Mesenchymal stem cell (in vitro differentiated cells and primary cell): ENCODE measurements around the gene WWOX.

ENCODE experiments used
- DNase-seq: peaks from one replicate; pipeline ENCODE4 v3.0.0-alpha.2; 2013
- H2AFZ ChIP-seq: one replicate; pipeline ENCODE4 v1.6.1; 2013; ENCODE audit warnings: low read depth, mild to moderate bottlenecking, control low read depth, inconsistent platforms, low read length, moderate library complexity
- H2AK5ac ChIP-seq: 2 replicates; pipeline ENCODE4 v1.6.1; 2013; ENCODE audit warnings: low read length, moderate library complexity, mild to moderate bottlenecking, inconsistent platforms; ENCODE audit not compliant: severe bottlenecking
- H2BK120ac ChIP-seq: one replicate; pipeline ENCODE4 v1.6.1; 2013; ENCODE audit warnings: low read depth, mild to moderate bottlenecking, inconsistent platforms, low read length, moderate library complexity
- H2BK12ac ChIP-seq, 2 experiments: one replicate each; pipeline ENCODE4 v1.6.1; 2013; ENCODE audit warnings: inconsistent platforms in 2 of 2, low read length in 2 of 2, mild to moderate bottlenecking in 2 of 2, moderate library complexity in 2 of 2, control low read depth in 1 of 2
- H2BK15ac ChIP-seq: one replicate; pipeline ENCODE4 v1.6.1; 2013; ENCODE audit warnings: mild to moderate bottlenecking, low read depth, inconsistent platforms; ENCODE audit not compliant: poor library complexity, severe bottlenecking
- H2BK5ac ChIP-seq: 2 replicates; pipeline ENCODE4 v1.6.1; 2013; ENCODE audit warnings: low read depth, mild to moderate bottlenecking, low read length, control low read depth, inconsistent platforms; ENCODE audit not compliant: poor library complexity, severe bottlenecking
- H3K14ac ChIP-seq, 2 experiments: one replicate each; pipeline ENCODE4 v1.6.1; 2013; ENCODE audit warnings: inconsistent platforms in 2 of 2, low read length in 2 of 2, control low read depth in 1 of 2, mild to moderate bottlenecking in 1 of 2, moderate library complexity in 1 of 2
- H3K18ac ChIP-seq, 2 experiments: one replicate each; pipeline ENCODE4 v1.6.1; 2013; ENCODE audit warnings: inconsistent platforms in 2 of 2, low read length in 2 of 2, control low read depth in 1 of 2, low read depth in 1 of 2, mild to moderate bottlenecking in 1 of 2
- H3K23ac ChIP-seq, 2 experiments: one replicate each; pipeline ENCODE4 v1.6.1; 2013; ENCODE audit warnings: inconsistent platforms in 2 of 2, low read length in 2 of 2, mild to moderate bottlenecking in 2 of 2, moderate library complexity in 2 of 2, control low read depth in 1 of 2
- H3K27ac ChIP-seq: 2 replicates; pipeline ENCODE4 v1.5.1; 2013; ENCODE audit warnings: mild to moderate bottlenecking, moderate library complexity, low read length, control low read depth, inconsistent platforms; ENCODE audit not compliant: poor library complexity, severe bottlenecking
- H3K27me3 ChIP-seq, 2 experiments: 2 replicates each; pipeline versions ENCODE4 v1.6.1 to v1.7.0; 2013; ENCODE audit warnings: low read length in 2 of 2, mild to moderate bottlenecking in 2 of 2, moderate library complexity in 2 of 2, control low read depth in 1 of 2, inconsistent platforms in 1 of 2; ENCODE audit not compliant: control insufficient read depth in 1 of 2, insufficient read depth in 1 of 2
- H3K36me3 ChIP-seq, 2 experiments: 2 replicates each; pipeline versions ENCODE4 v1.6.1 to v1.7.0; 2013; ENCODE audit warnings: low read length in 2 of 2, control low read depth in 1 of 2, inconsistent platforms in 1 of 2, low read depth in 1 of 2, mild to moderate bottlenecking in 1 of 2; ENCODE audit not compliant: insufficient read depth in 2 of 2, control insufficient read depth in 1 of 2
- H3K4ac ChIP-seq, 2 experiments: one replicate each; pipeline ENCODE4 v1.6.1; 2013; ENCODE audit warnings: inconsistent platforms in 2 of 2, low read length in 2 of 2, mild to moderate bottlenecking in 2 of 2, moderate library complexity in 2 of 2, control low read depth in 1 of 2, low read depth in 1 of 2
- H3K4me1 ChIP-seq: 2 replicates; pipeline ENCODE4 v1.6.1; 2013; ENCODE audit warnings: low read depth, low read length, control low read depth; ENCODE audit not compliant: control insufficient read depth, insufficient read depth
- H3K4me2 ChIP-seq: 2 replicates; pipeline ENCODE4 v1.6.1; 2013; ENCODE audit warnings: low read length, mild to moderate bottlenecking, inconsistent platforms; ENCODE audit not compliant: poor library complexity, severe bottlenecking
- H3K4me3 ChIP-seq, 2 experiments: 2 replicates each; pipeline versions ENCODE4 v1.5.1 to v1.7.0; 2013; ENCODE audit warnings: low read length in 2 of 2, mild to moderate bottlenecking in 2 of 2, control low read depth in 1 of 2, low read depth in 1 of 2; ENCODE audit not compliant: insufficient read depth in 1 of 2
- H3K79me1 ChIP-seq: replicated peaks from 2 replicates; pipeline ENCODE4 v1.6.1; 2013; ENCODE audit warnings: mild to moderate bottlenecking, control low read depth, low read length, inconsistent platforms; ENCODE audit not compliant: poor library complexity, severe bottlenecking
- H3K9ac ChIP-seq: 2 replicates; pipeline ENCODE4 v1.7.0; 2013; ENCODE audit warnings: mild to moderate bottlenecking, low read length, moderate library complexity
- H3K9me3 ChIP-seq: 2 replicates; pipeline ENCODE4 v1.7.0; 2013; ENCODE audit warnings: mild to moderate bottlenecking, low read length; ENCODE audit not compliant: control insufficient read depth
- H4K8ac ChIP-seq: one replicate; pipeline ENCODE4 v1.6.1; 2013; ENCODE audit warnings: inconsistent platforms, mild to moderate bottlenecking, low read length, moderate library complexity
- H4K91ac ChIP-seq: one replicate; pipeline ENCODE4 v1.6.1; 2013; ENCODE audit warnings: mild to moderate bottlenecking, low read length, inconsistent platforms
- WGBS: methylation state at CpG from one replicate; pipeline ENCODE4 v1.1.7; 2013; ENCODE audit warnings: mixed read lengths; 5-methylcytosine and 5-hydroxymethylcytosine counted together

Gene WWOX

DNA sequence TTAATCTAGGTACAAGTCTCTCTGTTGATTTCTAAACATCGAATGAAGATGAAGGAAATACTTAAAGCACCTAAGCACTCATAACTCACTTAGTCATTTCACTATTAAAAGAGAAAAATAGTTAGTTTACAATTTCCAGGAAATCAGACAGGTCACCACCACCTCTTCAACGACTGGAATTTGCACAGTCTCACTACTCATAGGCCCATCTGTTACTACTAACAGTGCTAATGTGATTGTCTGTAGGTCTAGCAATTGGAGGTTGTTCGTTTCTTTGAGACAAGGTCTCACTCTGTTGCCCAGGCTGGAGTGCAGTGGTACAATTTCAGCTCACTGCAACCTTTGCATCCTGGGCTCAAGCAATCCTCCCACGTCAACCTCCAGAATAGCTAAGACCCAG lies 1056.5 kb downstream of the WWOX start:
- H3K23ac ChIP-seq, result no peak overlapping the region
- H3K18ac ChIP-seq, result no peak overlapping the region
- no peak overlapping the region for H3K9ac ChIP-seq
- no peak overlapping the region for H2BK12ac ChIP-seq
- H4K8ac ChIP-seq, result no peak overlapping the region
- no peak overlapping the region for H3K4me2 ChIP-seq
- H3K4ac ChIP-seq, result no peak overlapping the region
- no peaks in the 10 kb centered on the region for H3K9me3 ChIP-seq
- H2AFZ ChIP-seq, result no peak overlapping the region
- no peak overlapping the region for H3K4me3 ChIP-seq
- no peak overlapping the region for H3K27ac ChIP-seq
- H3K79me1 ChIP-seq, result no peaks in the 10 kb centered on the region
- H2BK15ac ChIP-seq, result no peak overlapping the region
- H2BK5ac ChIP-seq, result no peak overlapping the region
- no peaks in the 10 kb centered on the region for H3K36me3 ChIP-seq
- H3K4me1 ChIP-seq, result no peaks in the 10 kb centered on the region
- H4K91ac ChIP-seq, result no peak overlapping the region
- H2AK5ac ChIP-seq, result no peak overlapping the region
- peaks cover 0 to 4% of the 10 kb centered on the region in 2 experiments for H3K27me3 ChIP-seq
- no peak for DNase-seq
- no peak overlapping the region for H2BK120ac ChIP-seq
- 87% methylated on average over 4 of the region's 4 CpGs for WGBS
- H3K14ac ChIP-seq, result no peak overlapping the region

DNA sequence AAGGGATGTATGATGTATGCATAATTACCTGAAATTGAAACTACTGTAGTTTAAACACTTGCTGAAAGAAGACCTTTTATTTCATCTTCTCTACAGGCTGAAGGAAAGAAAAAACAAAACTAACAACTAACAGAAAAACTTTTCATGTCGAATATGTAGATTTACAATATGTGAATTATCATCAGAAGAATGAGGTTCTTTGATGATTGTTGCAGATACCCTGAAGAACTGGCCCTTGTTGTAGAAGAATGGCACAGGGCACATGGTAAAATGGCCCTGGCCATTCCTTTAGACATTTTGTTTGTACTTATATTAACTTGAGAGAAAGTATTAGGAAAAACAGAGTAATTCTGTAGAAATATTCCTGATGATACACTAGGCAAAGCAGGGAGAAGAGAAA lies 1057.3 kb downstream of the WWOX start:
- H3K4me2 ChIP-seq, result no peak overlapping the region
- H2BK120ac ChIP-seq, result no peak overlapping the region
- no peaks in the 10 kb centered on the region for H3K36me3 ChIP-seq
- no peak overlapping the region for H3K27ac ChIP-seq
- no peak overlapping the region for H3K4ac ChIP-seq
- no peak overlapping the region for H3K4me3 ChIP-seq
- H2BK5ac ChIP-seq, result no peak overlapping the region
- H4K8ac ChIP-seq, result no peak overlapping the region
- H3K23ac ChIP-seq, result no peak overlapping the region
- H2BK12ac ChIP-seq, result no peak overlapping the region
- H2BK15ac ChIP-seq, result no peak overlapping the region
- peaks cover 0 to 4% of the 10 kb centered on the region in 2 experiments for H3K27me3 ChIP-seq
- WGBS, result 63% methylated on average over 1 of the region's 1 CpG
- no peak overlapping the region for H2AK5ac ChIP-seq
- H3K9ac ChIP-seq, result no peak overlapping the region
- no peaks in the 10 kb centered on the region for H3K9me3 ChIP-seq
- DNase-seq, result no peak
- no peak overlapping the region for H2AFZ ChIP-seq
- no peak overlapping the region for H3K18ac ChIP-seq
- H3K4me1 ChIP-seq, result no peaks in the 10 kb centered on the region
- H3K14ac ChIP-seq, result no peak overlapping the region
- H4K91ac ChIP-seq, result no peak overlapping the region
- no peaks in the 10 kb centered on the region for H3K79me1 ChIP-seq

DNA sequence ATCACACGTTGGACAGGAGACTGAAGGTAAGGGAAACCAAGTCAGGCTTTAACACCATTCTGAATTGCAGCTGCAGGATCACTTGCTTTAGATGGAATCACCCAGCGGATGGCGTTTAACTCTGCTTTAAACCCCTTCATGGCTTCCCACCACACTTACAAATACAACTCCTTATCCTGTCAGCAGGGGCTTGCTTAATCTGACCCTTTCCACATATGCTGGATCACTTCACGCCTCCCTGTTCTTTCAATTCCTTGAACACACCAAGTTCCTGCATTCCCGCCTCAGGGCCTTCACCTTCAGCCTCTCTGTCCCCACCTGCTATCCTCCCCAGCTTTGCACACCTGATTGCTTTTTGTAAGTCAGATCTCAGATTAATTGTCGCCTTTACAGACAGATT lies 1058.9 kb downstream of the WWOX start:
- DNase-seq, result no peak
- no peak overlapping the region for H3K4me3 ChIP-seq
- H3K79me1 ChIP-seq, result no peaks in the 10 kb centered on the region
- H2AFZ ChIP-seq, result no peak overlapping the region
- 74% methylated on average over 6 of the region's 6 CpGs for WGBS
- no peak overlapping the region for H2BK5ac ChIP-seq
- H2BK12ac ChIP-seq, result no peak overlapping the region
- no peak overlapping the region for H3K18ac ChIP-seq
- H3K4me2 ChIP-seq, result no peak overlapping the region
- no peak overlapping the region for H3K23ac ChIP-seq
- no peak overlapping the region for H3K4ac ChIP-seq
- no peaks in the 10 kb centered on the region for H3K4me1 ChIP-seq
- H3K36me3 ChIP-seq, result no peaks in the 10 kb centered on the region
- peaks cover 0 to 4% of the 10 kb centered on the region in 2 experiments for H3K27me3 ChIP-seq
- H3K27ac ChIP-seq, result no peak overlapping the region
- H4K91ac ChIP-seq, result no peak overlapping the region
- H3K14ac ChIP-seq, result no peak overlapping the region
- H4K8ac ChIP-seq, result no peak overlapping the region
- H3K9ac ChIP-seq, result no peak overlapping the region
- no peaks in the 10 kb centered on the region for H3K9me3 ChIP-seq
- no peak overlapping the region for H2BK15ac ChIP-seq
- no peak overlapping the region for H2AK5ac ChIP-seq
- no peak overlapping the region for H2BK120ac ChIP-seq

DNA sequence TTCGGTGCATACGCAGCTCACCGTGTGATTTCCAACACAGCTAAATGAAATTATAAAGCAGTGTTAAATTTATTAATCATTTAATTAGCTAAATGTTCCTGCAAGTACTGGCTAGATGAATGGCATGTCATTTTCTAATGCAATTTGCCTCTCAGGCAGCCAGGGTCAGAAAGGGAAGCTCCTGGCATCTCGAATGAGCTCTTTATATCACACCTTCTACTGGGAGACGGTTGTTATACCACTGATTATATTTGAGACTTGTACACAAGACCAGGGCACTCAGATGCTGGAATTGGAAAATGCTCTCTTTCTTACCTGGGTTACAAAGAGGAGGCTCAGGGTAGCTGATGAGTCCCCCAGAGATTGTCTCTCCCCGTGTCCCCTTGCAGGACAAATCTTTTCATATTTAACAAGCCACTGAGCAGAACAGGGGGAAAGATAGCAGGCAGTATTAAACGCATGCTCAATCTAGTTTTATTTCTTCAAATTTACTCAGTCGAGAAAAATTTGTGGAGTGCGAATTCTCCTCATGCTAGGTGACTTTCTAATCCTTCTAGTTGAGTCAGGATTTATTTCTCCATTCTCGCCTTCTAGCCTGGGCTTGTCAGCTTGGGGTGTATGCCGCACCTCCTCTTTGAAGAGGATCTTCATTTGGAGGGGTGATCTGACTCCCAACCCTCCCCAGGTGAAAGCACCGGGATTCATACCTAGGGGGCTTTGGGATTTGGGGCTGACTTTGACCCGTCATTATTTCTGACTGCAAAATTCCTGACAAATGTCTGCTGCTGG lies 1060.0 kb downstream of the WWOX start:
- Histone ChIP-seq H2BK5ac (no peak overlapping the region), H3K27me3 (peaks cover 0 to 4% of the 10 kb centered on the region in 2 experiments), H3K4me3 (no peak overlapping the region), H2AFZ (no peak overlapping the region), H3K79me1 (no peaks in the 10 kb centered on the region), H2AK5ac (no peak overlapping the region), H2BK120ac (no peak overlapping the region), H3K23ac (no peak overlapping the region), H3K18ac (no peak overlapping the region), H3K14ac (no peak overlapping the region), H3K9ac (no peak overlapping the region), H3K4me2 (no peak overlapping the region), H4K91ac (no peak overlapping the region), H3K9me3 (no peaks in the 10 kb centered on the region), H3K36me3 (no peaks in the 10 kb centered on the region), H4K8ac (no peak overlapping the region), H2BK15ac (no peak overlapping the region), H2BK12ac (no peak overlapping the region), H3K4ac (no peak overlapping the region), H3K27ac (no peak overlapping the region), H3K4me1 (no peaks in the 10 kb centered on the region)
- no peak for DNase-seq
- WGBS, result 92% methylated on average over 9 of the region's 13 CpGs
